ENCODE results near the gene USP26.

USP26 gene

GRCh38 chrX:133005616-133006015, 91.3 kb downstream of the USP26 start:
- no peaks in the 10 kb centered on the region for H4K20me1 ChIP-seq (ENCODE audit: insufficient read depth, low read length, poor library complexity, severe bottlenecking)
- H3K9ac ChIP-seq (ENCODE audit: low read depth, low read length, poor library complexity, severe bottlenecking) = no peak overlapping the region
- no peak overlapping the region for H3K4me3 ChIP-seq (ENCODE audit: low read length, poor library complexity, severe bottlenecking)
- no peaks in the 10 kb centered on the region for H3F3A ChIP-seq (ENCODE audit: low read depth)
- no peaks in the 10 kb centered on the region for H3K9me3 ChIP-seq (ENCODE audit: insufficient read depth, low read depth, low read length)
- H3K27me3 ChIP-seq (ENCODE audit: insufficient read depth, low read length, poor library complexity, severe bottlenecking) = no peaks in the 10 kb centered on the region
- no peaks in the 10 kb centered on the region for H3K79me2 ChIP-seq (ENCODE audit: insufficient read depth, low read length)
- no peak for TF ChIP-seq EZH2phosphoT487 (IDR thresholded peaks at IDR 0.05; ENCODE audit: borderline replicate concordance)
- TF ChIP-seq CTCF (conservative IDR thresholded peaks at IDR 0.05; ENCODE audit: low read length) = no peak
- no peak overlapping the region for H3K4me2 ChIP-seq (ENCODE audit: low read depth, low read length, poor library complexity, severe bottlenecking)
- no peaks in the 10 kb centered on the region for H3K36me3 ChIP-seq (ENCODE audit: insufficient read depth, low read length)
- no peaks in the 10 kb centered on the region for H3K4me1 ChIP-seq (ENCODE audit: insufficient read depth, low read length, poor library complexity, severe bottlenecking)
- H2AFZ ChIP-seq (ENCODE audit: low read length) = no peak overlapping the region
- no peaks in the 10 kb centered on the region for H3K9me2 ChIP-seq (replicated peaks; ENCODE audit: low read depth, low read length)

DNA sequence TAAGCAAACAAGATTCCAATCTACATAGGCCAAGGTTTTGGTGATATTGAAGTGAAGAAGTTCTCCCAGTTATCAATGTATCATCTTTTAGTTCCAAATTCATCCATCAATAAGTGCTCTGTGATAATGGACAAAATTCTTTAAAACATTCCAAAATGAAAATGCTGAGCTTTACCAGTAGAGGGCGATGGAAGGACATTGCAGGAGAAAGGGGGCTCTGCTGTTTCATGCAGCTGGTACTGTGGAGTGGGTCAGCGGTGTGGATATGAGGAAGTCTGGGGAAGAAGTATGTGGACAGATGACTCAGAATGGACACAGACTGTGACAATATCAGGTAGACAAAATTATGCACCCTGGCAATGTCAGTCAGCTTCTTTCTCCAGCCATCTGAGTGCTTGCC, 91.9 kb downstream of the USP26 start:
- Histone ChIP-seq H3K4me3 (ENCODE audit: low read length, poor library complexity, severe bottlenecking) (no peak overlapping the region), H3K4me2 (ENCODE audit: low read depth, low read length, poor library complexity, severe bottlenecking) (no peak overlapping the region), H3K9ac (ENCODE audit: low read depth, low read length, poor library complexity, severe bottlenecking) (no peak overlapping the region), H4K20me1 (ENCODE audit: insufficient read depth, low read length, poor library complexity, severe bottlenecking) (no peaks in the 10 kb centered on the region), H3K9me2 (replicated peaks; ENCODE audit: low read depth, low read length) (no peaks in the 10 kb centered on the region), H3K27me3 (ENCODE audit: insufficient read depth, low read length, poor library complexity, severe bottlenecking) (no peaks in the 10 kb centered on the region), H3K79me2 (ENCODE audit: insufficient read depth, low read length) (no peaks in the 10 kb centered on the region), H3K9me3 (ENCODE audit: insufficient read depth, low read depth, low read length) (no peaks in the 10 kb centered on the region), H2AFZ (ENCODE audit: low read length) (no peak overlapping the region), H3F3A (ENCODE audit: low read depth) (no peaks in the 10 kb centered on the region), H3K4me1 (ENCODE audit: insufficient read depth, low read length, poor library complexity, severe bottlenecking) (no peaks in the 10 kb centered on the region), H3K36me3 (ENCODE audit: insufficient read depth, low read length) (no peaks in the 10 kb centered on the region)
- TF ChIP-seq EZH2phosphoT487 (IDR thresholded peaks at IDR 0.05; ENCODE audit: borderline replicate concordance) = no peak
- peak; percentile 69 for TF ChIP-seq CTCF (conservative IDR thresholded peaks at IDR 0.05; ENCODE audit: low read length)

DNA sequence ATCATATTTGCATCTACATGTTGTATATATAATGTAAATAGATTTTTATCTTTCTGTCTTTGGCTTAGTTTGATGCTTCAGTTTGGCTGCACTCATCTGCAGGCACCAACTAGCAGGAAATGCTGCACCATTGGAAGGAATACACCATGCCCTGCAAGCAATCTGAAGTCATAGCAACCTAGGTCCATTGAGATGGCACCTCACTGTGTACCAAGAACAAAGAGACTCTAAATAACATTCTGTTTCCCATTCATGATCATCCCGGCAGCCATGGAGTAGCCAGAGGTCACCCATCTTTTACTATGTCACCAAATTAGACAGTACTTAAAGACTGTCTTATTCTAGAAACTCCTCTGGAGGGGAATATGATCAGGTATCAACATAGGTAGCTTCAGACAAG, 97.7 kb downstream of the USP26 start:
- no peaks in the 10 kb centered on the region for H3K27me3 ChIP-seq (ENCODE audit: insufficient read depth, low read length, poor library complexity, severe bottlenecking)
- no peak overlapping the region for H3K4me3 ChIP-seq (ENCODE audit: low read length, poor library complexity, severe bottlenecking)
- no peaks in the 10 kb centered on the region for H4K20me1 ChIP-seq (ENCODE audit: insufficient read depth, low read length, poor library complexity, severe bottlenecking)
- no peak overlapping the region for H2AFZ ChIP-seq (ENCODE audit: low read length)
- H3K9ac ChIP-seq (ENCODE audit: low read depth, low read length, poor library complexity, severe bottlenecking) = no peak overlapping the region
- TF ChIP-seq EZH2phosphoT487 (IDR thresholded peaks at IDR 0.05; ENCODE audit: borderline replicate concordance) (no peak), CTCF (conservative IDR thresholded peaks at IDR 0.05; ENCODE audit: low read length) (no peak)
- H3K79me2 ChIP-seq (ENCODE audit: insufficient read depth, low read length) = no peaks in the 10 kb centered on the region
- H3K4me2 ChIP-seq (ENCODE audit: low read depth, low read length, poor library complexity, severe bottlenecking) = no peak overlapping the region
- H3K9me3 ChIP-seq (ENCODE audit: insufficient read depth, low read depth, low read length) = no peaks in the 10 kb centered on the region
- H3K9me2 ChIP-seq (replicated peaks; ENCODE audit: low read depth, low read length) = no peaks in the 10 kb centered on the region
- no peaks in the 10 kb centered on the region for H3K36me3 ChIP-seq (ENCODE audit: insufficient read depth, low read length)
- no peaks in the 10 kb centered on the region for H3K4me1 ChIP-seq (ENCODE audit: insufficient read depth, low read length, poor library complexity, severe bottlenecking)
- no peaks in the 10 kb centered on the region for H3F3A ChIP-seq (ENCODE audit: low read depth)

All from Loucy (cell line).